COLO829 (cell line): ENCODE data around the gene NSD1.
A peak's percentile ranks its signal among the peaks of the same experiment; 100 is the strongest.

Experiments used
- DNase-seq: peaks from one replicate; pipeline ENCODE4 v3.0.0; 2012; ENCODE audit warnings: low spot score

The NSD1 gene

GRCh38 chr5:177133096-177133852, at the start of gene NSD1:
Gene NSD1 (plus strand): TSS chr5:177133773. CDS start chr5:177135104, 1,331 bp downstream.
- DNase-seq: no peak

- DNase-seq: no peak
Measured at GRCh38 chr5:177084175-177084574, 49.4 kb upstream of the NSD1 start.

GRCh38 chr5:177085985-177086653, 47.5 kb upstream of the NSD1 start:
- no peak for DNase-seq

- peak; percentile 73 for DNase-seq
Measured at GRCh38 chr5:177086654-177087397, 46.7 kb upstream of the NSD1 start, which contains the start of gene FGFR4. Gene FGFR4 (plus strand): TSS chr5:177086915. CDS start chr5:177089603, 2,688 bp downstream.

- DNase-seq: no peak
Measured at GRCh38 chr5:177087398-177088005, 46.1 kb upstream of the NSD1 start.

GRCh38 chr5:177089127-177089526, 44.4 kb upstream of the NSD1 start:
- no peak for DNase-seq

- no peak for DNase-seq
Measured at GRCh38 chr5:177089825-177090641, 43.5 kb upstream of the NSD1 start.

GRCh38 chr5:177090813-177091212, 42.8 kb upstream of the NSD1 start:
- no peak for DNase-seq

GRCh38 chr5:177091232-177091631, 42.3 kb upstream of the NSD1 start:
- no peak for DNase-seq

GRCh38 chr5:177092178-177093081, 41.1 kb upstream of the NSD1 start:
- no peak for DNase-seq

GRCh38 chr5:177093082-177093712, 40.4 kb upstream of the NSD1 start:
- no peak for DNase-seq

- DNase-seq: no peak
Measured at GRCh38 chr5:177093803-177094202, 39.8 kb upstream of the NSD1 start.

GRCh38 chr5:177094224-177095087, 39.1 kb upstream of the NSD1 start:
- no peak for DNase-seq

- DNase-seq: no peak
Measured at GRCh38 chr5:177095088-177095669, 38.4 kb upstream of the NSD1 start.

GRCh38 chr5:177096162-177097015, 37.2 kb upstream of the NSD1 start:
- DNase-seq: no peak

GRCh38 chr5:177097016-177097985, 36.3 kb upstream of the NSD1 start:
- DNase-seq: no peak
